Raji (cell line): Measurements from ENCODE around the gene CD300C.

Source experiments
- POLR2A ChIP-seq: IDR thresholded peaks from 2 replicates; pipeline ENCODE4 v1.6.1; 2011; ENCODE audit warnings: low read depth, low read length, control low read depth; ENCODE audit not compliant: insufficient read depth

CD300C gene

DNA sequence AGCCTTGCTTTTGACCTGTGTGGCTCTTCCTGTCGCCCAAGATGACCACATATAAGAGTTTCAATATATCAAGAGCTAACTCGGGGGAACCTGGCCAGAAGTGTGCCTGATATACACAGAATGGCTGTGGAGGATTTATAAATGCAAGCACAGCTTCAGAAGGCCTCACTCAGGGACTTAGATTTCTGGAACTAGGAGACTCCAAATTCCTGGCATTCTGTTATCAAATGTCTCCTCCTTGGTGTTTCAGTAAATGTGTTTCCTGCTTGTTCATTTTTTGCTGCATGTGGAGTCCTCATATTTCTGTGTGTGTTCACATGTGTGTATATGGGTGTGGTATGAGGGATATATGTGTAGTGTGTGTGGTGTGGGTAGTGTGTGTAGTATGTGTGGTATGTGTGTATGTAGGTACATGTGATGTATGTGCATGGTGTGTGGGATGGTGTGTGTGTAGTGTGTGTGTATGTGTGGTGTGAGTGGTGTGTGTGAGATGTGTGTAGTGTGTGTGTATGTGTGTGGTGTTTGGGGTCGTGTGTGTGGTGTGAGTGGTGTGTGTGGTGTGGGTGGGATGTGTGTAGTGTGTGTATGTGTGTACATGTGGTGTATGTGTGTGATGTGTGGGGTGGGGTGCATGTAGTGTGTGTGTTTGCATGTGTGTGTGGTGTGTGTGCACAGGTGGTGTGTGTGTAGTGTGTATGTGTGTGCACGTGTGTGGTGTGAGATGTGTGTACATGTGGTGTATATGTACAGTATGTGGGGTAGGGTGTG lies 22.4 kb upstream of the CD300C start:
- TF ChIP-seq POLR2A: no peak

DNA sequence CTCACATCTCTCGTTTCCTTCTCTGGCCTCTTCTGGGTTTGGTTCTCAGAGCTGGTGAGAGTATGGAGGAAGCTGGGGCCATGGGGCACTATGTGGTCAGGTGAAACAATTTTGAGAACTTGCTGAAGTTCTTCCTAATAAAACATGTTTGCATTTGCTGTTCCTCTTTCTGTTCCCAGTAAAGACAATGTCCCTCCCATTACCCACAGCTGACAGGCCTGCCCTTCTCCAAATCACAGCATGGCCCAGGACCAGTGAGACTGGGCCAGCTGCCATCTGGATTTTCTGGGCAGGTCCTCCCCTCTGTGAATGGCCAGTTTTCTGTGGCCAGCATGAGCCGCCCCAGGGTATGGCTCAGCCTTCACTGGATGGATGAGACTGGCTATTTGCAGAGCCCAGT lies 21.5 kb upstream of the CD300C start, which contains the start of gene CD300H:
TSS of gene CD300H (minus strand) at position 113 of the 400 bp plus-strand sequence.
- no peak for TF ChIP-seq POLR2A

DNA sequence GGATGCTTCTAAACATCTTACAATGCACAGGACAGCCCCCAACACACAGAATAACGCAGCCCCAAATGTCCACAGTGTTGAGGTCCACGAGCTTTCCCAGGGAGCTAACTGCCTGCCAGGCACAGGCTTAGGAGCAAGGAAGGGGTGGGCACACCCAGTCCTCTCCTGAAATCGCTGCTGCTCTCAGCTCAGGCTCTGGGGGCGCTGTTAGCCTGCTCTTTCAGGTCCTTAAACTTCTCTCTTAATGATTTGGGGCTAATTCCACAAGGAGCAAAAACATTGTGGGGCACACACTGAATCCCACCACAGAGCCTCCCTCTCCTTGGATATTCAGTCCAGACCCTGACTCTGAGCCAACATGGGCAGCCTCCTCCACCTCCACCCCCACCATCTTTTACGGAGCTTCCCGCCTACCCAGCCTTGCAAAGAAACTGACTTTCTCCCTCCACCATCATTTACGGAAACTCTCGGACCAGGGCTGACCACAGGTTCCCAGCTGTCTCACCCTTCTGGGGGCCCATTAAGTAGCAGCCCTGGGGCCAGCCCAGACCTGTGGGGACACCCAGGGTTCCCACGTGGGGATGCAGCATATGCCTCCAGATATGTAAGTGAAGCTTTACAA lies 20.3 kb upstream of the CD300C start:
- no peak for TF ChIP-seq POLR2A

DNA sequence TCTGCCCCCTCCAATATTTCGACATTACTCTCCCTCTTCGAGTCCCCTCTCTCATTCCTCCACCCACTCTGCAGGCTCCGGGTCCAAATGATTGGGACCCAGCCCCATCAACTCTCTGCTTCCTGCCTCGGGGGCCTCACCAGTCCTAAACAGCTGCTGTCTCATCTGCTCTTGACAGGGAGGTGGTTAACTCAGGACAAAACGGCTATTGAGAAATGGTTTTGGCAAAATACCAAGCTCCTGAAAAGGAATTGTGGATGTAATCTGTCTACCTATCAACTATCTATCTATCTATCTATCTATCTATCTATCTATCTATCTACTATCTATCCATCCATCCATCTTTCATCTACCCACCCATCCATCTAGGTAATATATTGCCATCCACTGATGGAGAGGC lies 19.2 kb upstream of the CD300C start:
- TF ChIP-seq POLR2A: no peak

DNA sequence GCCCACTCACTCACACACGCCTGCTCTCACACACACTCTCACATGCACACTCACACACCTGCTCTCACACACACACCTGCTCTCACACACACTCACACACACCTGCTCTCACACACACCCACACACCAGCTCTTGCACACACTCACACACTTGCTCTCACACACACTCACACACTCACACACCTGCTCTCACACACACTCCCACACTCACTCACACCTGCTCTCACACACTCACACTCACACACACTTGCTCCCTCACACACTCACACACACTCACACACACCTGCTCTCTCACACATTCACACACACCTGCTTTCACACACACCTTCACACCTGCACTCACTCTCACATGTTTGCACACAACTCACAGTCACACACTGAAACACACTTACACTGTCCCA lies 17.4 kb upstream of the CD300C start:
- TF ChIP-seq POLR2A: no peak

DNA sequence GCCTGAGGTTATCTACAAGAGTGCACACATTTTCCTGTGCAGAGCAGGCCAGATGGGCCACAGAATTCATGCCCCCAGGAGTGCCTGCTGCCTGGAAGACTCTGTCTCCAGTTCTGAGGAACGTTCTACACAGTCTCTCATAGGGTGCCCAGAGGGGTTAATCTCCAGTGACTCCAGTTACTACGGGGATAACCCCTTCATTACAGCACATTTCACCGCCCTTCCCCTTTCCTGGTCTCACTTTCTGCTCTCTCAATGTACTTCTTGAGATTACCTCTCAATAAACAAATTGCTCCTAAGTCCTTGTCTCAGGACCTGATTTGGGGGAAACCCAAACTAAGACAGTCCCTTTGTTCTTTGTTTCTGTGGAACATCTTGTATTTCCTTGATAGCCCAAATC lies 15.7 kb upstream of the CD300C start:
- no peak for TF ChIP-seq POLR2A

DNA sequence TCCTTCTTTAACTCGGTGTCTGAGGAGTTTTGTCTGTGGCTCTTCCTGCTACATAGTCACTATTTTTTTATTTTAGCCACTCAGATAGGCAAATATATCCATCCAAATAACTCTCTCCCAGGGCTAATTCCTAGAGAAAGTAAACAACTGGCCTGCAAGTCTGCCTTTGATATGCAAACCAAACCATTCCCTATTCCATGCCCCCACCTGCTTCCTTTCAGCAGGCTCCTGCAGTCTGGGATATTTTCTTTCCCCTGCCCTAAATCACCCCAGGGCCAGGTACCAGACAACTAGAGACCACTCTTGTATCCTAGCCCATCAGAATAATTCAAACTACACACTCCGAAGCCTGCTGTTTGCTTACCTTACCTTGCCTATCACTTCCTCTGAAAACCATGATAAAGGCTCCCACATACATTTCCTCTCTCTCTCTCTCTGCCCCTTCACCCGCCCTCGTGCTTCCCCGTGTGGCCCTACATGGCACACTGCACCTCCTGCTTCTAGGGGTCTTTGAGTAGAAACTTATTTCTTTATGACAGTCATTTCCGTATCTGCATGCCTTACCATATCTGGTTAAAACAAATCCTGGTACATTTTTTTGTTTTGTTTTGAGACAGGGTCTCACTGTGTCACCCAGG lies 13.1 kb upstream of the CD300C start:
- no peak for TF ChIP-seq POLR2A

DNA sequence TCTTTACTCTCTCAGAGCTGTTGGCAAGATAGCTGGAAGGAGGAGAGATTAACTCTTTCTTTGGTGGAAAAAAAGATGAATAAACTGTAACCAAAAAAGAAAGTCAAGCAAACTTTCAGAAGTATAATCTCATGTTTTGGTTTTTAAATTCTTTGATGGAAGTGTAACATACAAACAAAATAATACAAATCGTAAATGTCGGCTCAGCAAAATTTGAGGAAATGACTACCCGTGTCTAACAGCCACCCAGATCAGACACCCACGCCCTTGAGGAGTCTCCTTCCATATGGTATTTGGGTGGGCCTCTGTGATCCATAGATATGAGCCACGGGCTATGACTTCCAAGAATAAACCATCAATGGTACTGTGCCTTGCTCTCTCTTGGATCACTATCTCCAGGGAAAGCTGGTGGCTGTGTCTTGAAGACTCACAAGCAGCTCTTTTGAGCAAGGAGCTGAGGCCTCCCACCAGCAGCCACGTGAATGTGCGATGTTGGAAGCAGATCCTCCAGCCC lies 9.6 kb upstream of the CD300C start:
- no peak for TF ChIP-seq POLR2A

DNA sequence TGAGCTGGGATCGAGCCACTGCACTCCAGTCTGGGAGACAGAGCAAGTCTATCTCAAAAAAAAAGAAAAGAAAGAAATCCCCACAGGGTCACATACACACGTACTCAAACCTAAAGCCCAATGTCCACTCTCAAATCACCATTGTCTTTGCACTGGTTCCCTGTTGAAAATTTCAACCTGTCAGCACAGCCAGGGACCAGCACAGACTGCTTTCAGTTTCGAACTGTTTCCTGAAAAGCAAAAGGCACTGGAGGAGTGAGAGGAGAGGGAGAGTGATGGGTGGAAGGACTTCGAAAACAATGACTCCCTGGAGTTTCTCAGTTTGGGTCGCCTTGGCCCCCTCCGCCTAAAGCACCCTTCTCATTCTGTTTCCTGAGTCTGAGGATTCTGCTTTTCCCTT lies 9.0 kb upstream of the CD300C start:
- no peak for TF ChIP-seq POLR2A

DNA sequence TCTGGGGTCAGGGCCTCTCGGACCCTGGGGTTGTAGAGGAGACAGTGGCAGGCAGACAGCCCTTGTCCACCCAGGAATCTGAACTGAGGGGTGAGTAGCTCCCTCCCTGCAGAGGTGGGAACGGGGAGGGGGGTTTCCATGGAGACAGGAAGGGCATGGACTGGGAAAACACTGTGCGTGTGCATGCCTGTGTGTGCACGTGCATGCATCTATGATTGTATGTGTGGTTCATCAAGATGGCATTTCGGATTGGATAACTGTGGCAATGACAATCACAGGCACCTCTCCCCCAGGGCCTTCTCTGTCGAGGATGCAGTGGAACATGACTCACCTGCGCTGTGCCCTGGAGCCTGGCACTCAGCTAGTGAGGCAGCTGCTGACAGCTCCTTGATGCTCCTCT lies 6.1 kb upstream of the CD300C start:
- TF ChIP-seq POLR2A: no peak

DNA sequence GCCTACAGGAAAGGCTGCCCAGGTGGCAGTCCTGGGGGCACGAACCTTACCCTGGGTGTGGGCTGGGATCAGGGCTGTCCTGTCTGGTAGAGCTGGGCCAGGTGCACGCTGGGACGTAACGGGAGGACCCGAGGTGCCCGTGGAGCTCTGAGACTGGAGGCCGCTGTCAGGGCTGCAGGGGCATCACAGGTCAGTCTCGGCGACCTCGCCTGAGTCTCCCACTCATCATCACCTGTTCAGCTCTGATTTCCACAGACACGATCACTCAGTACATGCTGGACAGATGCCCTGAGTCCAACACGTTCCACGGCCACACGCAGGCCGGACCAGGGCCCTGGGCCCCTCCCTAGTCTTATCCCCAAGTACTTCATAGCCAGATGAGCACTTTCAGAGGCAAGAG lies 4.7 kb upstream of the CD300C start:
- TF ChIP-seq POLR2A: no peak

DNA sequence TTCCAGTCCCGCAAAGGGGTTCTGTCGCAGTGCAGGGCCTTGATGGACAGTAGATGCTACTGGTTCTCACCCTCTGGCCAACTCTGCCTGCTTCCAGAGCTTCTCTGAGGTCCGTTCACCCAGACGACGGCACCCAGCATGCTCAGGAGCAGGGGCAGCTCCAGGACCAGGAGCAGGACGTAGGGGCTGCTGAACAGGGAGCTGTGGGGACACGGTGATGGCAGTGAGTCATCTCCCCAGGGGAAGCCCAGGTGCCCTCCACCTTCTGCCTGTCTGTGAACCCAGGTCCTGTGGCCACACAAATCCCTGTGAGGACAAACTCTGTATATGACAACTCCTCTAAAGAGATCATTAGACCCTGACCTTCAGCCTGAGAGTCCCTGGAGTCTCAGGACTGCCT lies 3.4 kb upstream of the CD300C start:
- TF ChIP-seq POLR2A: no peak

DNA sequence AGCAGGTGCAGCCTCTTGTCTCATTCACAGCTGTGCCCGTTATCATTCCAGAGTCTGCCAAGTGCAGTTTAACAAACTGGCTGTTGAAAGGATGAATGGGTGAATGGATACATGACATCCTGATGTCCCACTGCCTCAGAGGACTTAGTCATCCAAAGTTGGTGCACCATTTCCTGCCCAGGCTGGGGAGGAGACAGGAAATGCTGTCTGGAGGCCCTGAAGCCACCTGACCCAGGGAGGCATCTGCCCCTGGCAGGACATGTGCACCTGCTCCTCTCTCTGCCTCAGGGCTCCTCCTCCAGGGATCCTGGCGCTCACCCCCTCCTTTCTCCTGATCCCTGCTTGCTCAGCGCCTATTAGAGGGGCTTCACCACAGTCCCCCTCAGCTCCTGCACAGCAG lies 1.8 kb upstream of the CD300C start:
- no peak for TF ChIP-seq POLR2A

DNA sequence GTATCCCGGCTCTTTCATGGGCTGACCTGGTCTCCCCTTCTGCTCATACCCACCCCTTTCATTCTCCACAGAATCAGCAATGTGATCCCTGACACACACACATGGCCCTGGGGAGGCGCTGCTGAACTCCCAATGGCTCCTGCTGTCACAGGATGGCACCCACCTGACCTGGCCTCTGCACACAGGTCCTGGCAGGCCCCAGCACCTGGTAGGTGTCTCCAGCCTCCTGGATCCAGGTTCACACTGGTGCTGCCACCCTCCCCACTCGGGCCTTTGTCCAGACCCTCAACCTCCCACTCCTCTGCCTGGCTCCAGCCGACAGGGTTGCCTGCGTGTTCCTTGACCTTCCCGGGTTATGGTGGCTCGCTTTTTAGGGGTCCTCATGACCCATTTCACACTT lies 1.3 kb upstream of the CD300C start:
- TF ChIP-seq POLR2A: no peak

DNA sequence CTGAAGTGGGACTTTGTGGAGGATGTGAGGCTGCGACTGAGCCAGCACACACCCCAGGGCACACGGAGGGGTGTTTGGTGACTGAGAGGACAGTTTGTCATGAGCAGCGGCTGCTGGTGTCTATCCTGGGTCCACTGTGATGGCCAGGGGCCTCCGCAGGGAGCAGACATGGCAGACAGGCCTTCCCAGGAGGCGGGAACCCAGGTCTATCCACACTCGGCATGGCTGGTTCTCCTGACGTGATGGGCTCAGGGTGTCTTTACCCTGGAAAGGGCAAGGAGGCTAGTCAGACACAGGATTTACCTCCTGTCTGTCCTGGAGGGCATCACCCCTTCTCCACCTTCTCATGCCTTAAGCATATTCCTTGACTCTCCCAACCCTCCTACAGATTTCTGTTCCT lies 671 bp upstream of the CD300C start:
- no peak for TF ChIP-seq POLR2A
